ENCODE data around the gene SORL1. TPM values are rescaled to one million over a fixed set of nuclear protein-coding genes. Genes with fewer than 3 reads are reported as not detected.

Gene SORL1
- total RNA-seq, 1 experiment from 2014 or later: 49.8 TPM

- no peak for DNase-seq (ENCODE audit: low spot score)
Observed at GRCh38 chr11:121656328-121657090, 204.4 kb downstream of the SORL1 start.

GRCh38 chr11:121657146-121657545 lies 205.0 kb downstream of the SORL1 start:
- DNase-seq (ENCODE audit: low spot score): no peak

- no peak for DNase-seq (ENCODE audit: low spot score)
Observed at GRCh38 chr11:121659811-121660210, 207.7 kb downstream of the SORL1 start.

GRCh38 chr11:121661880-121662486 lies 209.9 kb downstream of the SORL1 start:
- no peak for DNase-seq (ENCODE audit: low spot score)

- no peak for DNase-seq (ENCODE audit: low spot score)
Observed at GRCh38 chr11:121664144-121664543, 212.0 kb downstream of the SORL1 start.

GRCh38 chr11:121665206-121665838 lies 213.2 kb downstream of the SORL1 start:
- no peak for DNase-seq (ENCODE audit: low spot score)

- DNase-seq (ENCODE audit: low spot score): no peak
Observed at GRCh38 chr11:121667836-121668235, 215.7 kb downstream of the SORL1 start.

- DNase-seq (ENCODE audit: low spot score): no peak
Observed at GRCh38 chr11:121669422-121669821, 217.3 kb downstream of the SORL1 start.

GRCh38 chr11:121670266-121670665 lies 218.2 kb downstream of the SORL1 start:
- DNase-seq (ENCODE audit: low spot score): no peak

GRCh38 chr11:121670805-121671282 lies 218.7 kb downstream of the SORL1 start:
- no peak for DNase-seq (ENCODE audit: low spot score)

- DNase-seq (ENCODE audit: low spot score): no peak
Observed at GRCh38 chr11:121671283-121672168, 219.4 kb downstream of the SORL1 start.

- DNase-seq (ENCODE audit: low spot score): no peak
Observed at GRCh38 chr11:121672630-121673487, 220.7 kb downstream of the SORL1 start.

GRCh38 chr11:121681550-121682268 lies 229.6 kb downstream of the SORL1 start:
- DNase-seq (ENCODE audit: low spot score): no peak

Other genes with a start within 250 kb of the SORL1 start
- gene SC5D, start 159.5 kb upstream of the SORL1 start, total RNA-seq (2014; rRNA removed; shearing (Covaris generic)): 26.3 and 30.0 TPM in 2 replicates